HG02610 (cell line): Measurements from ENCODE around the gene S100A14.
"Not testable (repeated sequence)": the region's sequence is repeated elsewhere in the genome, so short reads cannot be mapped to it uniquely, and the experiment has no call there.

ENCODE experiments used
- ATAC-seq: cut with Tn5 transposase; IDR thresholded peaks from one replicate; pipeline ENCODE4 v1.9.1; 2021; ENCODE audit warnings: mild to moderate bottlenecking, moderate library complexity; ENCODE audit not compliant: unreplicated experiment

Gene S100A14

DNA sequence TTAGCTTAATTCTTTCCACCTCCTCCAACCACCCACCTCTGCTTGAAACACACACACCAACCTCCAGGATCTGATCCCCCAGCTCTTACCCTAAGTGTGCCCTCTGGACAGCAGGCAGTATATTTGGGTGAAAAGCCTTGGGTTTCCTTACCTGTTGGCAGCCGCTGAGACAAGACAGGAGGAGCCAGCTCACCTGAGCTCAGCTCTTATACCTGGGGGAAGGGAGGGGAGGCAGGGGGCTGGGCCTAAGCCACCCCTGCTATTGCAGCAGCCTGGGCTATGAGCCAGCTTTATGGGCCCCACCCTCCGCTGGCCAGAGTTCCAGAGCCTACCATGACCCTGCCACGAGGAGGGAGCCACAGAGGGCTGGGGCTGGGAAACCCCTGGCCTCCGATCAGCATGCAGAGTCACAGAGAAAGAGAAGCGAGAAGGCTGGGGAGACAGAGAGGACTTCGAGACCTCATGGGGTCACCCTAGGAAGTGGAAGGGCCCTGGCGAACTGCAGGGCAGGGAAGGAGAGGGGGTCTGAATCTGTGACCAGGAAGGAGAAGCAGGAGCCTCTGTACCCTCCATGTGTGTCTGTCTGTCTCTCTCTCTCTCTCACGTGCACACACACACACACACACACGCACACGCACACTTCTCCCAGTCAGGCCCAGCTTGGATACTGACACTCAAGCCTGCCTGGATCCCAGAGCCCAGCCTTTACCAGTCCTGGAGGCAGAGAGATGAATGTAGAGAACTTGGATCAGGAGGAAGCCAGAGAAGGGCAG lies at the start of gene S100A14:
Gene S100A14, minus strand, starts transcription at position 182 of the 773 bp plus-strand sequence. CDS start 467 bp downstream, outside the sequence.
- ATAC-seq: no peak

DNA sequence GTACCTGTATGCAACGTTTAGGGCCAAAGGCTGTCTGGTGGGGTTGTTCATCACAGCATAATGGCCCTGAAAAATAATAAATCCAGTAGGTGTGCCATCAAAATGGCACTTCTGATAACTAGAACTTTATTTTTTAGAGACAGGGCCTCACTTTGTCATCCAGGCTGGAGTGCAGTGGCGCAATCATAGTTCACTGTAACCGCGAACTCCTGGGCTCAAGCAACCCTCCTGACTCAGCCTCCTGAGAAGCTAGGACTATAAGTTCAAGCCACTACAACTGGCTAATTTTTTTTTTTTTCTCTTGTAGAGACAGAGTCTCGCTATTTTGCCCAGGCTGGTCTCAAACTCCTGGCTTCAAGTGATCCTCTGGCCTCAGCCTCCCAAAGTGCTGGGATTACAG lies 47.1 kb upstream of the S100A14 start:
- ATAC-seq: no peak

DNA sequence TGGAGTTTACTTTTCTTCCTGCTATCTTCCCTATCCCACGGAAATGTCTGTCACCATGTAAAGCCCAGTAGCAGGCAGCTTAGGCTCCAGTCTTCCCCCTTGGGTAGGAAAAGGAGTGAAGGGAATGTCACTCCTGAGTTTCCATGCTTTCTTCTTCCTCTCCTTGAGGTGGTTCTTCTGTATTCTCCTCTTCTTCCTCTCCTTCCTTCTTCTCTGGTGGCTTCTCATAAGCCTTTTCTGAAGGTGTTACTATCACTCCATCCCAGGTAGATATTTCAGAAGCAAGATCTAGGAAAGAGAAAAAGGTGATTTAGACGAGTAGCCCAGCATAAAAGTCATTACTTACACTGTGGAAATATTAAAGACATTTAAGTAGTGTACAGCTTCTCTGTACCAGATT lies 46.1 kb upstream of the S100A14 start:
- ATAC-seq: no peak

DNA sequence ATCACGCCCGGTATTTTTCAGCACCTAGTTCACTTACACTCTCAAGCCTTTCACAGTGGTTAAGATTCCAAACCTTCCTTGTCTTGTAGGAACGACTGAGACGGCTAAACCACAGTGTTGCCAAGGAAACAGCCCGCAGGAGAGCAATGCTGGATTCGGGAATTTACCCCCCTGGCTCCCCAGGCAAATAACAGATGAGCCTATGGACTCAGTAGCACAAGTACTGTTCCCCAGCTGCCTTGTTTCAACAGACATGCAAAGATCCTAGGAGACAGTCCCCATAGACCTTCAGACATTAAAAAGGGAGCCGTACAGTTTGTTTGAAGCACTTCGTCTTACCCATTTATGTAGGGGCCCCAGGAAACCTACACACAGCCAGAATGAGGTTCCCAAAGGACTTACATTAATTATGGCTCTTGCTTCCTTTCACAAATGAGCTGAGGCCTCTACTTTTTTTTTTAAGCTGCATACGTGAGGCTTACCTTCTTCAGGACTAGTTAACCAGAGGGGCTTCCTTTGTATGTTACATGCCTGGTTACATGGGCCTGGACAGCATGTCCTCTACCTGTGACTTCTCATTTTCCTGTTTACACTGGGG lies 45.1 kb upstream of the S100A14 start:
- ATAC-seq: no peak

DNA sequence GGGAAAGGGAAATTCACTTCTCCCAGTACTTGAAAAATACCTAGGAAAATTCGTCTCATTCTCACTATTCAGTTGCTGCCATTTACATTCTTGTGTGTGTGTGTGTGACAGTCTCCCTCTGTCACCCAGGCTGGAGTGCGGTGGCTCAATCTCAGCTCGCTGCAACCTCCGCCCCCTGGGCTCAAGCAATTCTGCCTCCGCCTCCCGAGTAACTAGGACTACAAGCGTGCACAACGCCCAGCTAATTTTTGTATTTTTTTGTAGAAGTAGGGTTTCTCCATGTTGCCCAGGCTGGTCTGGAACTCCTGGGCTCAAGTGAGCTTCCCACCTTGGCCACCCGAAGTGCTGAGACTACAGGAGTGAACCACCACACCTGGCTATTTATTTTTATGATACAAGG lies 43.5 kb upstream of the S100A14 start:
- ATAC-seq: no peak

DNA sequence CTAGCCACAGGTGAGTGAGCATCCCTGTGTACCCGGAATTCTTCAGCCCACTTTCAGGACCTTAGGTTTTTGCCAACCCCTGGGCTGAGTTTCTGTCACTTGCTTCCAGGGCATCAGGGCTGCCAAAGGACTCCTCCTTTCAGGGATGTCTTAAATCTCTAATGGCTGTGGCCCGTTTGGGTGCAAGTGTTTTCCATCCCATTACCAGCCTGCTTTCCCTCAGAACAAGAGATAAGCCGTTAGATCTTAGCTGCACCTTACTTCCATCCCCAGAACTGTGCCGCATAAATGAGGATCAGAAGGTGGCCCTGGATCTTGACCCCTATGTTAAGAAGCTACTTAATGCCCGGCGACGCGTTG lies 43.0 kb upstream of the S100A14 start:
- ATAC-seq: no peak

DNA sequence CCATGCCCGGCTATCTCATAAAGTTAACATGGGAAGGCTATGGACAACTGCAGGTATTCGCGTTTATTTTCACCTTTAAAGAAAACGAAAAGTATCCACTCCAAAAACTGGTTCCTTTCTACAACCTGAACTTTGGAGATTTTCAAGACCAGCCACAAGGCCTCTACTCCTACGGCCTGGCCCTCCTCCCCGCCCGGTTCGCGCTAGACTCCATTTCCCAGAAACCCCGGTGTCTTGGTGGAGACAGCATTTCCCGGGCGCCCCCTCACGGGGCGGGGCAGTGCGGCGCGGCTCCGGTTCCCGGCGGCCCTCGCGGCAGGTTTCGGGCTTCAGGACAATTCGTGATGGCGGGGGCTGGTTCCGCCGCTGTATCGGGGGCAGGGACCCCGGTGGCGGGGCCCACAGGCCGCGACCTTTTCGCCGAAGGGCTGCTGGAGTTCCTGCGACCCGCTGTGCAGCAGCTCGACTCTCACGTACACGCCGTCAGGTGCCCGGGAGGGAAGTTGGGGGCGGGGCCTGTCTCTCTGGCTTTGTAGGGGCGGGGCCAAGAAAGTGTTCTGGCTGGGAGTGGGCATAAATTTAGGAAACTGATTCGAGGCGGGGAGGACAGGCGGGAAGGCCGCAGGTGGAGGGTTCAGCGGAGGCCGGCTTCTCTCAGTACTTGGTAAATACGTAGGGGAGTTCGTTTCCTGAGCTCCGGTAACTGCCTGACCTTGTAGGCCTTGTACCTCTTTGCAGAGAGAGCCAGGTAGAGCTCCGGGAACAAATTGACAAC lies 42.5 kb upstream of the S100A14 start, which contains the start of gene SNAPIN:
Gene SNAPIN, plus strand, starts transcription at position 304 of the 775 bp plus-strand sequence. Its CDS starts 41 bp downstream, at position 345.
- ATAC-seq: peak; percentile 88

DNA sequence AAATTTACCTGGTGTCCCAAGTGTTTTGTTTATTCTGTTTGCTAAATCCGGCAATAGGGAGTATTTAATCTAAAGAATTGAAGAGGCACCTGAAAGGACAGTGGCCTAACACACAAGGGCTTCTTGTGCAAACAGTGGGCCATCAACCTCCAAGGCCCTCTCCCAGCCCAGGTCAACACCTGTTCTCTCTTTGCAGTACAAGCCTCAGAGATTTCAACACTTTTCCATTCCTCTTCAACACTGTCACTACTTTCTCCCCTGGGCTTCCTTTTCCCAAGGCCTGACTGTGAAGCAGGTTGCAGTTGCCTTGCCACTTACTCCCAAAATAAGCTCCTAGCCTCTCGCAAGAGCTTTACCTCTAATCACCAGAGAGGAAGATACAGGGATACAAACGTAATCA lies 39.2 kb upstream of the S100A14 start:
- ATAC-seq: no peak

DNA sequence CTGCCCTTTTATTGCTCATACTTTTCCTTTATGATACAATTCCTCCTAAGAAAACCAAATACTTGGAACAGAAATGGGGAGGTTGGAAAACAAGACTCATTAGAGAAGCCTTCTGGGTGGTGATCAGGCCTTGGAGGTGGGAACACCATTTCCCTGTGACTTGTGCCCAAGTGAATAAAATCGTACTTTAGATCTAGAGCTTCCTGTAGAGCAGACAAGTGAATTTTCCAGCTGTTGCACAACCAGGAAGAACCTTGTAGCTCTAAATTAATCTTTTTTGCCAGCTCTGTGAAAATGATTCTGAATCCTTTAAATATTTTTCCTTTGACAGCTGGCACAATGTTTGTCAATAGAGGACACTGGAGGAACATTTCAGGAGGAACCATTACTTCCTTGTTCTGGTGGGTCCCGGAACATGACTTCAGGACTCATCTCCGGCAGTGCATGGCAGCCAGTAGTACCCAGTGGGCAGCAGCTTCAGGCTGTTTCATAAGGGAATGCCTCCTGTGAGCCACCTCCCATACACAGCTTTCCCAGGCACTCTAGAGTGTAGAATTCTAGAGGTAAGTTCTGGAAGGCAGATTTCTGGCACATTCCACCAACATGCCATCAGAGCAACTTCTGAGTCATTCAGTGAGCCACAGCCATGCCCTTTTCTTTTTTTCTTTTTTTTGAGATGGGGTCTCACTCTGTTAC lies 36.8 kb upstream of the S100A14 start:
- ATAC-seq: no peak

DNA sequence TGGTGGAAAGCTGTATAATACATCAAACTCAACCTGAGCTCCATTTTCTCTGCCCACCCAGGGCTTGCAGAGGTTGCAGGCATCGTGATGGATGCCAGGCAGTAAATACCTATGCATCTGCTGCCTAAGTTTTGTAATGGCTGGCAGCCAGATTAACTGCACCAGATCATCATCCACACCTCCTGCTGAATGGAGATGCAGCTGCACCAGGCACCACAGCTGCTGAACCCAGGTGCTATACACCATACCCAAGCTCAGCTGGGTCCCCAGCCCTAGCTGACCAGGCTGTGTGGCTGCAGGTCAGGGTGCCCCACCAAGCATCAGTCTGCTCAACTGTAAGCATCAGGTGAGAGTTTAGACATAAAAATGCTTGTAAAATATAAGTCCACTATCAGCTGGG lies 35.6 kb upstream of the S100A14 start:
- no peak for ATAC-seq

DNA sequence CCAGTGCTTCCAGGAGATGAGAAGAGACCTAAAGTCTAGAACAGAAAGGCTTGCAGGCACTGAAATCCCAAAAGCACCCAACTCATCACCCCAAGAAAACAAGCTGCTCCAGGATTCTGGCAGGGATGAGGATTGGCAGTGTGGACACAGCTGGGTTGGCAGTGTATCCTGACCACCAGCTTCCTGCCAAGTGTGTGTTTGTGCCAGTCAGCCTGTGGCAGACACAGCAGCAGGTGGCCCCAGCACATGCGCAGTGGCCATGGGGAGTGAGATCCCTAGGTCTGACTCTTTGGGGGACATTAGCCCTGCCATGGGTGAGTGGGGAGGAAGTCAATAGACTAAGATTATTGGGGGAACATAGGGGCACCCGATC lies 33.7 kb upstream of the S100A14 start:
- ATAC-seq: no peak

DNA sequence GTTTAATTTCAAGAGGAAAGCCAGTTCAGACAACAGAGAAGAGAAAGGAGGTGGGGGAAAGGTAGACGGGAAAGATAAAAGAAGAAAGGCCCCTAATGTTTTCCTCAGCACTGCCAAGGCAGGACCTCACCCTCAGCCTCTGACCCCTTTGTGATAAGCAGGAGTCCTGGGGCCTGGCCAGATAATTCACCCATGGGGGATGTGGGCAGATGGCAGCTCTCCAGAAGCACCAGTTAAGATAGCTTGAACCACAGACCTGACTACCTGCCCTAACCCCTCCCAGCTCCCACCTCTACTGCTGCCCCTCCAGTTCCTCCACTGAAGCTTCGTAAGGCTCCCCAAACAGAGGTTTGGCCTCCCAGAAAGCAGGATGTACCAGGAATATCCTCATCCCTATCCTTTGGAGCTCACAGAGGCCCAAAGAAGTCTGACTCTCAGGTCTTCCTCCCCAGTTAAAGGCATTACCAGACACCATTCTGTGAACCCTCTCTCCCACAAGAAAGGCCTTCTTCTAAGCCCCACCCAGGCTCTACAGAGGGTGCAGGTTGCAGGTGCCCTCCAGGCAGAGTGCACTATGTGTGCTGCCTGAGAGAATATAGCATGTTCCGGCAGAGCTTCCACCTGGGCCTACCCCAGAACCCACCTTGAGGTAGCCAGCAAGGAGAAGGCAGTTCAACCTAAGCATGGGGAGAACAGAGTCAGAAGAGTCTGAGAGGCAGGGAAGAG lies 33.2 kb upstream of the S100A14 start:
- ATAC-seq: no peak

DNA sequence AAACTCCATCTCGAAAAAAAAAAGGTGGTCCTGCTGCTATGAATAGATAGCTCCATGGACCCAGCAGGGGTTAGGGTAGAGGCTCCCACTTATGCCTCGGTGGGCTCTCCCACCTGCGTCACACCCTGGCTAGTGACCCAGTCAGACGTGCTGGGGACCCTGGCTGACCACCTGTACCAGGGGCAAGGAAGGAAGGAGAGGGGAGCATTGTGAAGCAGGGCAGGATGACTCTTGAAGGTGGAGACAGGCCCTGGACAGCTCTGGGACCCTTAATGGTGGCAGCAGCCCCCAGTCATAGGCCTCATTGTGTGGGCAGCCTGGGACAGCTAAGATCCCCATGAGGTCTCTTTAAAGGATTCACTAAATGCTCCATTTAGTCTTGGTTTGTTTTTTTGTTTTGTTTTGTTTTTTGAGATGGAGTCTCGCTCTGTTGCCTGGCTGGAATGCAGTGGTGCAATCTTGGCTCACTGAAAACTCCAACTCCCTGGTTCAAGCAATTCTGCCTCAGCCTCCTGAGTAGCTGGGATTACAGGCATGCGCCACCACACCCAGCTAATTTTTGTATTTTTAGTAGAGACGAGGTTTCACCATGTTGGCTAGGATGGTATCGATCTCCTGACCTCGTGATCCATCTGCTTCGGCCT lies 32.0 kb upstream of the S100A14 start:
- ATAC-seq: no peak

DNA sequence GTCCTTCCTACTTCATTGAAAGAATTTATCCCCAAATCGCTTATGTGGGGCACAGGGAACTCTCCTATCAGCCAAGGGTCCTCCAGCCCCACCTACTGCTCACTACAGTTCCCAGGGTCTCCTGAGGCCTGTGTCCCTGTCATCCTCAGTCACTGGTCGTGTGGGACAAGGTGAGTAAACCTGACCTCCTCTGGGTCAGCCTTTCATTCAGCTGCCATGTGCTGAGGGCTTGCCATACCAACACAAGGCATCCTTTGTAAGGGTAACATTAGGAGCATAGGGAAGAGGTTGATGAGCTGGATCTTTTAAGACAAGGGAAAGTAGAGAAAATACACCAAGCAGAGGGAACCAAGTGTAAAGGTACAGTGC lies 31.2 kb upstream of the S100A14 start:
- no peak for ATAC-seq

DNA sequence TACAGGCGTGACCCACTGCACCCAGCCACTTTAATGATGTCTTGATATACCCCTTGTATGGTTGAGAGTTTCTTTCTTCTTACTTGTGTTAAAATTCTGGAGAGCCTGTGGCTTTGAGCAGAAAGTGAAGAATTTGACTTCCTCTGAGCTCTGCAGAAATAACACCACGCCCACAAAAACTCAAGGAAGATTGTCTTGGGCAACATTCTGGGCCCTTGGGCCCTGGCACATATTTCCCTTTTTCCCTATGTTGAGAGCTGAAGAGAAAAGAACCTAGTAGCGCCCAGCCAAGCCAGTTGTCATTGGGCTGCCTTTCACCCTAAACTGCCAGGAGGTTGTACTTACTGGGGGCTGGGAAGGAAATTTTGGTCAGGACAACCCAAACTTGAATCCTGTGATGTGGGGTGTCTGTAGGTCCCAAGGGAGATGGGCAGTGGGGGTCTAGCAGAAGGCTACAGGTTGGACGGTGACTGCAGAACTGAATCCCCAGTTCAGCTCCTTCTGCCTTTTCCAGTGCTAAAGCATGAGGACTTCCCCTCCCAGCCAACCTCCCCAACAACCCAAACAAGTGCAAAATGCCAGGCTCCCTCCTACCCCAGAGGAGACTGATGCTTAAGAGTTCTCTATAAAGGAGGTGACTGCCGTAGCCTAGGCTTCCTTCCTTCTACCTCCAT lies 30.7 kb upstream of the S100A14 start:
- no peak for ATAC-seq

DNA sequence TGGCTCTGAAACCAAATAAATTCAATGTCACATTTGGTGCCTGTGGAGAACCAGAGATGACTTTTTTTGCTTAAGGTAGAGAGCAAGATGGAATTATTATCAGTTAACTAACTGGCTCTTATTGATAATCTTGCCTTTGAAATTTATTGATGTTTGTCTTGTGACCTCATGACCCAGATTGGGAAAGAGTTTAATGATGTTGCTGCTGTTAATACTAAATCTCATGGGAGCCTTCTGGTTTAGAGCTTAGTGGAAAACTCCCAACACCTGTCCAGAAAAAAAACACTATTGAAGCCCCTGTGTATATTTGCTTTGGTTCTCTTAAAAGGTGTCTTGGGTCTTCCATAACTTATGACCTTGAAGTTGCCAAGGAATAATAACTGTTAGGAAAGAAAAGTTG lies 27.7 kb upstream of the S100A14 start:
- ATAC-seq: no peak

DNA sequence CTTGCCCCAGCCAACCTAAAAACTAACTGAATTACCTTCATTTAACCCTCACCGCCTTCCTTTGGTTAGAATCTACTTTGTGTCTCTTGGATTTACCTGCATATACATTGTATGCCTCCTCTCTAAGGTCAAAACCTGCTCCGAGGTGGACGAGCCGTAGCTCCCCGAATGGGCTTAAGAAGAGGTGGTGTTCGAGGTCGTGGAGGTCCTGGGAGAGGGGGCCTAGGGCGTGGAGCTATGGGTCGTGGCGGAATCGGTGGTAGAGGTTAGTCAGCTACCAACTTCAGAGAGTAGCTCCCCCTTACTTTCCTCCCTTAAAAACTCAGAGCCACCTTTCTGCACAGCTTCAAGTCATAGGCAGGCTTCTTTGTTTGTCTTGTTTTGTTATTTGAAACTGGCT lies 27.0 kb upstream of the S100A14 start:
- ATAC-seq: no peak

DNA sequence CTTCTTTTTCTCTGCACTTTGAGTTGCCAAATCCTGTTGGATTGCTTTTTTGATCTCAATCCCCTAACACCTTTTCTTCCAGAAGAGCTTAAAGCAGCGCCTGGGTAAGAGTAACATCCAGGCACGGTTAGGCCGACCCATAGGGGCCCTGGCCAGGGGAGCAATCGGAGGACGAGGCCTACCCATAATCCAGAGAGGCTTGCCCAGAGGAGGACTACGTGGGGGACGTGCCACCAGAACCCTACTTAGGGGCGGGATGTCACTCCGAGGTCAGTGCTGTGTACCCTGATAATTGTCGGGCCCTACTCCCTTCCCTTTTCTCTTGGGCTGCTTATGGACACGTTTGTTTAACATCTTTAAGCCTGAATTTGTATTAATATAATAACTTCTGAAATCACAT lies 26.0 kb upstream of the S100A14 start:
- no peak for ATAC-seq

DNA sequence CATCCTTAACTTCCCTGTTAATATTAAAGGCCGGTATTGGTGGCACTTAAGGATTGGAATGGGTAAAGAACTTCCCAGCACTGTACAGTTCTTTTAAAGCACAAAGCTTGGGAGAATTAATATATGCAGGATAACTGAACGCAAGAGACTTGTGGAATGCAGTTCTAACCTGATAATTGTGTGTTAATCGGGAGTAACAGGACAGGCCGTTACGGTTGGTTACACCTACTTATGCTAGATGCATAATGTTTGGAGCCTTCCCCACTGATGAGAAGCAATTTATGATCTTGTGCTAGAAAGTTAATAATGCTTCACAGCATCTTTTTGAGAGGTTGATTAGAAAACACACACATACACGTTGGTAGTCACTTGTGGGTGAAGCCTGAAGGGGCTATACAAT lies 24.7 kb upstream of the S100A14 start:
- no peak for ATAC-seq

DNA sequence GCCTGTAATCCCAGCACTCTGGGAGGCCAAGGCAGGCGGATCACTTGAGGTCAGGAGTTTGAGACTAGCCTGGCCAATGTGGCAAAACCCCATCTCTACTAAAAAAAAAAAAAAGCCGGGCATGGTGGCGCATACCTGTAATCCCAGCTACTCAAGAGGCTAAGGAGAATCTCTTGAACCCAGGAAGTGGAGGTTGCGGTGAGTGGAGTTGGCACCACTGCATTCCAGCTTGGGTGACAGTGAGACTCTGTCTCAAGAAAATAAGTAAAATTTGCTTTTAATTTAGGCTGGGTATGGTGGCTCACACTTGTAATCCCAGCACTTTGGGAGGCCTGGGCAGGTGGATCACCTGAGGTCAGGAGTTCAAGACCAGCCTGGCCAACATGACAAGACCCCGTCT lies 24.1 kb upstream of the S100A14 start:
- ATAC-seq: not testable (repeated sequence)
